Measurements from ENCODE around the gene SORL1. TPM values are rescaled to one million over a fixed set of nuclear protein-coding genes. Genes with fewer than 3 reads are reported as not detected.

The SORL1 gene
- total RNA-seq, 1 donor from 2014 or later = 38.3 TPM

GRCh38 chr11:121437018-121437685 lies 15.0 kb upstream of the SORL1 start:
- H3K4me3 ChIP-seq = no peak overlapping the region
- no peaks in the 10 kb centered on the region for H3K27me3 ChIP-seq
- peaks cover 19% of the 10 kb centered on the region for H3K4me1 ChIP-seq
- no peak overlapping the region for H3K27ac ChIP-seq
- no peaks in the 10 kb centered on the region for H3K36me3 ChIP-seq
- DNase-seq (ENCODE audit: extremely low spot score in 2 of 2) = no peak
- TF ChIP-seq CTCF (IDR thresholded peaks at IDR 0.05) (no peak), POLR2A (IDR thresholded peaks at IDR 0.05) (no peak), POLR2AphosphoS5 (IDR thresholded peaks at IDR 0.05; ENCODE audit: insufficient read depth in 1 of 2, low read depth in 1 of 2) (peak in 1 of 2 donors; percentile 53)
- intact Hi-C loops (cut with DNase I) = no loop called here
- no peaks in the 10 kb centered on the region for H3K9me3 ChIP-seq

GRCh38 chr11:121437686-121438078 lies 14.4 kb upstream of the SORL1 start:
- Histone ChIP-seq H3K9me3 (no peaks in the 10 kb centered on the region), H3K4me1 (peaks cover 19% of the 10 kb centered on the region), H3K27me3 (no peaks in the 10 kb centered on the region), H3K36me3 (no peaks in the 10 kb centered on the region), H3K27ac (no peak overlapping the region), H3K4me3 (no peak overlapping the region)
- intact Hi-C loops (cut with DNase I) = no loop called here
- TF ChIP-seq CTCF (IDR thresholded peaks at IDR 0.05) (no peak), POLR2A (IDR thresholded peaks at IDR 0.05) (no peak), POLR2AphosphoS5 (IDR thresholded peaks at IDR 0.05; ENCODE audit: insufficient read depth in 1 of 2, low read depth in 1 of 2) (no peak)
- DNase-seq (ENCODE audit: extremely low spot score in 2 of 2) = no peak

GRCh38 chr11:121439337-121439736 lies 12.8 kb upstream of the SORL1 start:
- no peak for DNase-seq (ENCODE audit: extremely low spot score in 2 of 2)
- H3K36me3 ChIP-seq = no peaks in the 10 kb centered on the region
- no peak for TF ChIP-seq CTCF (IDR thresholded peaks at IDR 0.05)
- TF ChIP-seq POLR2A (IDR thresholded peaks at IDR 0.05) = no peak
- TF ChIP-seq POLR2AphosphoS5 (IDR thresholded peaks at IDR 0.05; ENCODE audit: insufficient read depth in 1 of 2, low read depth in 1 of 2) = no peak
- H3K9me3 ChIP-seq = no peaks in the 10 kb centered on the region
- no peak overlapping the region for H3K27ac ChIP-seq
- H3K27me3 ChIP-seq = no peaks in the 10 kb centered on the region
- no peak overlapping the region for H3K4me3 ChIP-seq
- intact Hi-C loops (cut with DNase I) = no loop called here
- H3K4me1 ChIP-seq = peaks cover 24% of the 10 kb centered on the region

- DNase-seq (ENCODE audit: extremely low spot score in 2 of 2) = no peak
- Histone ChIP-seq H3K36me3 (no peaks in the 10 kb centered on the region), H3K9me3 (no peaks in the 10 kb centered on the region), H3K27me3 (no peaks in the 10 kb centered on the region), H3K4me3 (no peak overlapping the region), H3K27ac (no peak overlapping the region), H3K4me1 (peaks cover 24% of the 10 kb centered on the region)
- intact Hi-C loops (cut with DNase I) = no loop called here
- TF ChIP-seq POLR2A (IDR thresholded peaks at IDR 0.05) = no peak
- TF ChIP-seq CTCF (IDR thresholded peaks at IDR 0.05) = no peak
- no peak for TF ChIP-seq POLR2AphosphoS5 (IDR thresholded peaks at IDR 0.05; ENCODE audit: insufficient read depth in 1 of 2, low read depth in 1 of 2)
Observed at GRCh38 chr11:121439759-121440158, 12.4 kb upstream of the SORL1 start.

GRCh38 chr11:121441521-121441920 lies 10.6 kb upstream of the SORL1 start:
- no peaks in the 10 kb centered on the region for H3K9me3 ChIP-seq
- H3K4me1 ChIP-seq = peaks cover 24% of the 10 kb centered on the region
- no peaks in the 10 kb centered on the region for H3K36me3 ChIP-seq
- intact Hi-C loops (cut with DNase I) = no loop called here
- TF ChIP-seq CTCF (IDR thresholded peaks at IDR 0.05) (no peak), POLR2A (IDR thresholded peaks at IDR 0.05) (no peak), POLR2AphosphoS5 (IDR thresholded peaks at IDR 0.05; ENCODE audit: insufficient read depth in 1 of 2, low read depth in 1 of 2) (no peak)
- no peak overlapping the region for H3K4me3 ChIP-seq
- no peaks in the 10 kb centered on the region for H3K27me3 ChIP-seq
- H3K27ac ChIP-seq = no peak overlapping the region
- no peak for DNase-seq (ENCODE audit: extremely low spot score in 2 of 2)
